IPS DF 6.9 (cell line): ENCODE data around the gene PLCB1.

ENCODE experiments used
- DNase-seq: peaks from one replicate; pipeline ENCODE4 v3.0.0-alpha.2; 2013; ENCODE audit warnings: low read depth, low spot score
- H3K27ac ChIP-seq: one replicate; pipeline ENCODE4 v1.5.1; 2013; ENCODE audit warnings: low read length, control low read depth
- H3K27me3 ChIP-seq: 2 replicates; pipeline ENCODE4 v1.6.1; 2013; ENCODE audit warnings: mild to moderate bottlenecking, low read length; ENCODE audit not compliant: control insufficient read depth, insufficient read depth
- H3K36me3 ChIP-seq: 2 replicates; pipeline ENCODE4 v1.6.1; 2013; ENCODE audit warnings: low read length; ENCODE audit not compliant: control insufficient read depth, insufficient read depth
- H3K4me1 ChIP-seq: 2 replicates; pipeline ENCODE4 v1.6.1; 2013; ENCODE audit warnings: low read length; ENCODE audit not compliant: control insufficient read depth, insufficient read depth
- H3K4me3 ChIP-seq: 2 replicates; pipeline ENCODE4 v1.5.1; 2013; ENCODE audit warnings: mild to moderate bottlenecking, low read length
- H3K9me3 ChIP-seq: 2 replicates; pipeline ENCODE4 v1.6.1; 2013; ENCODE audit warnings: low read length, inconsistent platforms; ENCODE audit not compliant: control insufficient read depth, insufficient read depth
- WGBS: extraction: QIAGEN DNeasy Blood & Tissue Kit; methylation state at CpG from one replicate; pipeline ENCODE4 v1.1.7; 2013; ENCODE audit warnings: mixed read lengths, missing lambda C conversion rate; ENCODE audit not compliant: insufficient read length, insufficient coverage; 5-methylcytosine and 5-hydroxymethylcytosine counted together

Gene PLCB1

DNA sequence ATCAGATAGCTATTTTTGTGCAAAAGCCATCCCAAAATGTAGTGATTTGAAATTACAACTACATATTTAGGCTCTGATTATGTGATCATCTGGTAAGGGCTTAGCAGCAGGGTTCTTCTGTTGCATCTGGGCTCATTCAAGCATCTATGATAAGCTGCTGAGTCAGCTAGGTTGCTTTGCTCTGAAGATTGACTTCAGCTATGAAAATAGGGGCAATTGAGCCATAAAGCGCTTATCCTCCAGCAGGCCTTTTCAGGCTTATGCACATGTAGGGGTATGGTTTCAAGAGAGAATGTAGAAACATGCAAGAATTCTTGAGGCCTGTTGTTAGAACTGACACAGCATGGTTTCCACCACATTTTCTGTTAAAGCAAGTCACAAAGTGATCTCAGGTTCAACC, 114.1 kb downstream of the PLCB1 start:
- no CpG with 5 or more reads among the region's 1 CpG for WGBS
- no peak for DNase-seq
- no peak overlapping the region for H3K27ac ChIP-seq
- no peaks in the 10 kb centered on the region for H3K36me3 ChIP-seq
- no peaks in the 10 kb centered on the region for H3K27me3 ChIP-seq
- H3K9me3 ChIP-seq = no peaks in the 10 kb centered on the region
- H3K4me3 ChIP-seq = no peak overlapping the region
- H3K4me1 ChIP-seq = no peaks in the 10 kb centered on the region

DNA sequence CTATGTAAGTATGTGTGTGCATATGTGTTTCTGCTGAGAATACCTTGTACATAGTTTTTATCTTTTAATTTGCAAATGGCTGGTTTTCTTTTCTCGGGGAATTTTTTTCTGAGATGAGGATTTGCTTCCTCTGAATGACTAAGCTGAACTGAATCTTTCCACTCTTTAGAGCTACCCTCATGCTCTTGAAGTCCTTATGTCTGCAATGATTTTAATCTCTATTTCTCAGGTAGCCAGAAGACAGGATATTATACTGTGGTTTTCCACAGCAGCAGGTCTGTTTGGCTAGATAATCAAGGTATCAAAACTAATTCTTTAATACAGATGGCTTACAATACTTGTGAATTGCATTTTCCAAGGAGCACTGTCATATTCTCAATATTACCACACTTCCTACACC, 114.7 kb downstream of the PLCB1 start:
- Histone ChIP-seq H3K4me1 (no peaks in the 10 kb centered on the region), H3K27ac (no peak overlapping the region), H3K27me3 (no peaks in the 10 kb centered on the region), H3K4me3 (no peak overlapping the region), H3K36me3 (no peaks in the 10 kb centered on the region), H3K9me3 (no peaks in the 10 kb centered on the region)
- WGBS = no CpG with 5 or more reads among the region's 1 CpG
- DNase-seq = no peak

DNA sequence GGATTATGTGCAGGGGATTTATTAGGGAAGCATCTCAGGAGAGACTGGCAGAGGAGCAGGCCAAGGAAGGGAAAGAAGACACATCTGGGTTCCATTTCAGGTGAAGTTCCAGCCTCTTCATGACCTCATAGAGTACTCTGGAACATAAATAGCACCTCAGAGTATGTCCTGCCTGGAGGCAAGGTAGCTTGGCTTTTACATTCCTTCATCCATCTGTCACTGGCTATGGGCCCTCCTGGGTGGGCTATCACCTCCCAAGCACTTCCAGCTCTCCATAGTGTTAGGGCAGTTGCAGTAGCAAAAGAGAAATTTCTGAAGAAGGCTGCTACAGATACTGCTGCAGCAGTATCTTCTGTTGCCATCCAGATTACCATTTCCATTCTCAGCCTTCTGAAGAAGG, 116.0 kb downstream of the PLCB1 start:
- Histone ChIP-seq H3K4me3 (no peak overlapping the region), H3K27me3 (no peaks in the 10 kb centered on the region), H3K9me3 (no peaks in the 10 kb centered on the region), H3K4me1 (no peaks in the 10 kb centered on the region), H3K36me3 (no peaks in the 10 kb centered on the region), H3K27ac (no peak overlapping the region)
- no peak for DNase-seq

DNA sequence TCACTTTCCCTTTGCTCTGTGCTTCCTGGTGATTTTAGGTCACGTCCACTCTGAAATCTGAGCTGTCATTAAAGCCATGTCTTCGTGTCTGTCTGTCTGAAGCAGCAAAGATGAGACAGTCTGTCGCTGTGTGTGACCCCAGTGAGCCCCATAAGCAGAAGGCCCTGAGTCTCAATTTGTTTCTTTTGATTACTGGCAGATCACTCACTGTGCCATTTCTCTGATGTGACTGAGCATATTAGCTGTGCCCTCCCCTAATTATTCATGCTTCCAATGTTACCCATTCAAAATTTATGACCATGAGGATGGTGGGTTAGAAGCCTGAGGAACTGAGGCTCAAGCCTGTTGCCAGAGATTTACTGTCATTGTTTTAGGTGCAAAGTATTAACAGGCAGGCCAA, 117.6 kb downstream of the PLCB1 start:
- Histone ChIP-seq H3K27ac (no peak overlapping the region), H3K4me1 (no peaks in the 10 kb centered on the region)
- WGBS = no CpG with 5 or more reads among the region's 3 CpGs

DNA sequence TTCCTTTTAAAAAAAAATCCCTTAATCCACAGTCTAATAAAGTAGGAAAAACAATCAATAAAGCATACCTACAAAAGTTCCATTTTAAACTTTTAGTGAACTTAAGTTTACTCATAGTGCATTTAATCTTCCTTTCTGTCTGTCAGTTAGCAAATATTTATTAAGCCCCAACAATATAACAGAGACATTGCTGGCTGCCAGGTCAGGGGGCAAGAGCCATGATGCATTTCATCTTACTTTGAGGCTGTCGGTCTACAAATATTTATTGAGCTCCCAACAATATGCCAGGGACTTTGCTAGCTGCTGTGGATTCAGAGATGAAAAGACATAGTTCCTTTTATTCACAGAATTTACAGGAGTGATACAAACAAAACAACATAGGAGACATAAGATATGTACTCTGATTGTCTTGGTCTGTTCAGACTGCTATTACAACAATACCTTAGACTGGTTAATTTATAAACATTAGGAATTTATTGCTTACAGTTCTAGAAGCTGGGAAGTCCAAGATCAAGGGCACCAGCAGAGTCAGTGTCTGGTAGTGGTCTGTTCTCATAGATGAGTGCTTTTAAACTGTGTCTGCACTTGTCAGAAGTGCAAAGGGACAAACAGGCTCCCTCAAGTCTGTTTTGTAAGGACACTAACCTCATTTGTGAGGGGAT, 118.6 kb downstream of the PLCB1 start:
- Histone ChIP-seq H3K9me3 (no peaks in the 10 kb centered on the region), H3K4me3 (no peak overlapping the region), H3K36me3 (no peaks in the 10 kb centered on the region), H3K27ac (no peak overlapping the region), H3K27me3 (no peaks in the 10 kb centered on the region), H3K4me1 (no peaks in the 10 kb centered on the region)
- no CpG with 5 or more reads among the region's 1 CpG for WGBS
- no peak for DNase-seq

More for the DNA sequence above, 117.6 kb downstream of the PLCB1 start:
- DNase-seq = no peak
- H3K27me3 ChIP-seq = no peaks in the 10 kb centered on the region
- no peaks in the 10 kb centered on the region for H3K9me3 ChIP-seq
- H3K36me3 ChIP-seq = no peaks in the 10 kb centered on the region
- H3K4me3 ChIP-seq = no peak overlapping the region

DNA sequence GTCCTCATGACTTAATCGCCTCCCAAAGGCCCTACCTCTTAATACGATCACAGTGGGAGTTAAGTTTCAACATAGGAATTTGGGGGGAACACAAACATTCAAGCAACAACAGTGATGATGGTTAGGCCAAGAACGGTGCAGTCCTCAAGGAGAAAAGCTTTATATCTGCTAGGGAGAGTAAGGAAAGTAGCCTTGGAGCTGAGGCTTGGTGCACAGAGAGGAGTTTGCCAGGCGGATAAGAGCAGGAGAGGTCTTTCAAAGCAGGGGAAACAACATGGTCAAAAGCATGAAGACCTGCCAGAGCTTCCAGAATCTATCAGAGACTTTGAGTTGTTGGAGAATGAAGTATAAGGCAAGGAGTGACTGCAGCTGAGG, 119.1 kb downstream of the PLCB1 start:
- Histone ChIP-seq H3K36me3 (no peaks in the 10 kb centered on the region), H3K27me3 (no peaks in the 10 kb centered on the region), H3K27ac (no peak overlapping the region), H3K4me3 (no peak overlapping the region), H3K4me1 (no peaks in the 10 kb centered on the region), H3K9me3 (no peaks in the 10 kb centered on the region)
- no peak for DNase-seq
- WGBS = no CpG with 5 or more reads among the region's 4 CpGs

DNA sequence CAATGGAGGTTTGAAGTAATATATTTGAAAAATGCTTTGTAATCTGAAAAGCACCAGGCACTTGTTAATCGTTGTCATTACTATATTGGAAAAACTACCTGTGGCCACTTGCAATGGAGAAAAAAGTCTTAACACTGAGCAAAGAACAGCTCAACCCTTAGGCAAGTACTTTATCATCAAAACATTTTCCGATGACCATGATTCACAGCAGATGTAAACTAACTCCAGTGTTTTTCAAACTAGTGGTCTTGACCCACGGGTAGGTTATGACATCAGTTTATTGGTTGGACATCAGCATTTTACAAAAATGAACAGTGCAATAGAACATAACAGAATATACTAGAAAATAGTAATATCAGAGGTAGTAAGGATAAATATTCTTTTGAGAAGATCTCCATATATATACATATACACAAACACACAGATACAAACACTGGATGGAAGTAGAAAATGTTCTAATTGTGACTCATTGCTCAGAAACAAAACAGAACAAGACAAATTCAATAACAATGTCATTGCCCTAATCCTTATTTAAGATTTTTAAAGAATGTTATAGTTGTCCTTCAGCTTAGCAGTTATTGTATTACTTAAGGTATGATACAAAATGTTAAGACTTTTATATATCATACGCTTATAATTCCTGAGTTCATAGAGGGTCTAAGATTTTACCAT, 123.0 kb downstream of the PLCB1 start:
- no peaks in the 10 kb centered on the region for H3K4me1 ChIP-seq
- no peak for DNase-seq
- H3K36me3 ChIP-seq = no peaks in the 10 kb centered on the region
- H3K4me3 ChIP-seq = no peak overlapping the region
- no peaks in the 10 kb centered on the region for H3K27me3 ChIP-seq
- no peak overlapping the region for H3K27ac ChIP-seq
- no peaks in the 10 kb centered on the region for H3K9me3 ChIP-seq
- WGBS = no CpG with 5 or more reads among the region's 4 CpGs

DNA sequence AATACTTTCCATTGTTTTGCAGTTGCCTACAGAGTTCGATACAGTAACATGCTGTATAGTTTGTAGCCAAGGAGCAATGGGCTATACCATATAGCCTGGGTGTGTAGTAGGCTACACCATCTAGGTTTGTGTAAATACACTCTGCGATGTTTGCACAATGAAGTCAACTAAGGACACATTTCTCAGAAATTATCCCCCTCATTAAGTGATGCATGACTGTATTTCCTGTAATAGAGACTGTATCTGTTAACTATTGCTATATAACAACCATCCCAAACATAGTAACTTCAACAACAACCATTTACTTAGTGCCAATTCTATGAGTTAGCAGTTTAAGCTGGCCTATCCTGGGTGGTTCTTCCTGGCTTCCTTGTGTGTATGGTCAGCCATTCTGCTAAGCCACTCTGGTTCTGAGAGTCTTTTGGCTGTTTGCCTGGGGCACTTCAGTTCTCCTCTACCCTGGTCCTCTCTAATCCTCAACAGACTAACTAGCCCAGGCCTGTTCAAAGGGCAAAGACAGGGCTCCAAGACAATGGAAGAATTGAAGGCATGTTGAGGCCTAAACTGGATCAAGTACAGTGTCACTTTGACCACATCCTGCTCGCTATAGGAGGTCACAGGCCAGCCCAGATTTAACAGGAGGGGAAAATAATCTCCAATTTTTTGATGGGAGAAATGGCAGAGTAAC, 124.0 kb downstream of the PLCB1 start:
- H3K27me3 ChIP-seq = no peaks in the 10 kb centered on the region

DNA sequence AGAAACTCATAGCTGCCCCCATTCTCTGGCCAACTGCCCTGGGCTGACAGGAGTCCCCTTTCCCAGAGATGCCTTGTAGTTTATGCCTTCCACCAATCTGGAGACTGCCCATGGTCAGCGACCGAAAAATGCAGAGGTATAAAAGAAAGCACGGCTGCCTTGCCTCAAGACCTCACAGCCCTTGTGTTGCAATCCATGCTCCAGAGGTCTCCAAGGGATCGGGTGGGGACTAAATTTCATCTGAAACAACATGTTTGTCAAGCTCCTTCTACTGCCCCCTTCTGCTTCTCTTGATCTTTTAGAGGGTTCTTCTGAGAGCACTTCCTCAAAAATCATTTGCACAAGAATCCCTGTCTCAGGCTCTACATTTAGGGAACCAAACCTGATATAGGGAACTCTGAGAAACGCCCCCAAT, 128.8 kb downstream of the PLCB1 start:
- H3K36me3 ChIP-seq = no peaks in the 10 kb centered on the region
- no peak overlapping the region for H3K27ac ChIP-seq
- no CpG with 5 or more reads among the region's 5 CpGs for WGBS
- no peaks in the 10 kb centered on the region for H3K9me3 ChIP-seq
- H3K4me3 ChIP-seq = no peak overlapping the region
- no peaks in the 10 kb centered on the region for H3K4me1 ChIP-seq
- no peak for DNase-seq
- H3K27me3 ChIP-seq = no peaks in the 10 kb centered on the region

More for the DNA sequence above, 124.0 kb downstream of the PLCB1 start:
- H3K4me3 ChIP-seq = no peak overlapping the region
- WGBS = no CpG with 5 or more reads among the region's 3 CpGs
- no peak overlapping the region for H3K27ac ChIP-seq
- no peaks in the 10 kb centered on the region for H3K4me1 ChIP-seq
- no peak for DNase-seq
- H3K36me3 ChIP-seq = no peaks in the 10 kb centered on the region
- no peaks in the 10 kb centered on the region for H3K9me3 ChIP-seq

DNA sequence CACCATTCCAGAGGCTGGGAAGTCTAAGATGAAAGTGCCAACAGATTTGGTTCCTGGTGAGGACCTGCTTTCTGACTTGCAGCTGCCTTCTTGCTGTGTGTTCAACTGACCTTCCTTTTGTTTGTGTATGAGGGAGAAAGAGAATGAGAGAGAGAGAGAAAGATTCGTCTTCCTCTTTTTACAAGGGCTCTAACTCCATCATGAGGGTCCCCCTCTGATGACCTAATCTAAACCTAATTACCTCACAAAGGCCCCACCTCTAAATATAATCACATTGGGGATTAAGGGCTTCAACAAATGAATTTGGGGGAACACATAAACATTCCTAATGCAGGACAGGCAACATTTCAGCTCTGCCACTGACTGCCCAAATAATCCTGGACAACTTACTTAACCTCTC, 130.7 kb downstream of the PLCB1 start:
- Histone ChIP-seq H3K36me3 (no peaks in the 10 kb centered on the region), H3K4me1 (no peaks in the 10 kb centered on the region), H3K9me3 (no peaks in the 10 kb centered on the region), H3K4me3 (no peak overlapping the region), H3K27ac (no peak overlapping the region), H3K27me3 (no peaks in the 10 kb centered on the region)
- DNase-seq = no peak
- WGBS = no CpG with 5 or more reads among the region's 1 CpG

DNA sequence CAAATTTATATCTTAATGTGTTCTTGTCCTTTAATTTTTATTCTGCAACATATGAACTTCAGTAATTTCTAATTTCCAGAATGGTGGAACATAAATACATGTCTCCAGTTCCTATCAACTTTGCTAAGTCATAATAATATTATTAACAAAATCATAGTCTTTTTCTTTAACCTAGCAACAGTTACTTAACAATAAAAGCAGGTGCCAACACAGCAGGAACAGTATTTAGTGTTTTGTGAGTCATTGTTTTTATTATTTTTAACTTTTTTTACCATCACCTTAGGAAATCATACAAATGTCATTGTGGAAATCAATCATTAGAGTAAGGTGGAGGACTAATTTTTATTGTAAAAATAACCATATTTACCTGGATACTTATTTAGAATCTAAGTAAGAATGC, 133.5 kb downstream of the PLCB1 start:
- Histone ChIP-seq H3K9me3 (no peaks in the 10 kb centered on the region), H3K27me3 (no peaks in the 10 kb centered on the region), H3K4me3 (no peak overlapping the region), H3K27ac (no peak overlapping the region), H3K4me1 (no peaks in the 10 kb centered on the region), H3K36me3 (no peaks in the 10 kb centered on the region)
- no peak for DNase-seq
